ENCODE results near the gene CCDC148. TPM values are rescaled to one million over a fixed set of nuclear protein-coding genes. Genes with fewer than 3 reads are reported as not detected.

CCDC148 gene
- total and polyA plus RNA-seq, 10 of the 15 experiments (the other 5 are each of a cell fraction or from before 2014, with no cell fraction given): 0.07 to 0.30 (median 0.18) TPM; not detected in 7

DNA sequence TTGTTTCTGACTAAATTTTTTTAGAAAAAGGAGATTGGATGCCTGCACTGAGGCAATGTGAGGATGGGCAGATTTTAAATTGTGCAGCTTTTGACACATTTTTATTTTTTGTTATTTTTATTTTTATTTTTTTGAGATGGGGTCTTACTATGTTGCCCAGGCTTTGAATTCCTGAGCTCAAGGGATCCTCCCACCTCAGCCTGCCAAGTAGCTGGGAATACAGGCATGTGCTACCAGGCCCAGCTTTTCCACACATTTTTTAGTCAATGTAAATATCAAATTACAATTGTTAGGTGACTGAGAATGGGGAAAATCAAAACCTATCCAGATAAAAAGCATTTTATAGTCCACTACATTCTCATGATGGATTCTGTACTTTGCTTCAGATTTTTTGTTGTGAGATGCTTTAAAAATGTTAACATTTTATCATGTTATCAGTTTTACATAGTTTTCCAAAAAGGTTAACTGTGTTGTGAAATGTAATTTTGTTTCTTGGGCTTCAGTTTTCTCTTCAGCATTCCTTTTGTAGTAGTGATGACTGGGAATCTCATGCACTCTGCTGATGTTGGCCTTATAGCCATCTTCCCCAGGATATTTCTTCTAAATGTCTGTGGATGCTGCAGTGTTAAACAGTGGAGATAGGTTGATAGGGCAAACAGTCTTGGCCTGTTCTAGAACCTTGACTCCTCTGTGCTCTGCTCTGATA lies 41.6 kb upstream of the CCDC148 start (continued):
- TF ChIP-seq MTA3 (IDR thresholded peaks at IDR 0.05; ENCODE audit: borderline replicate concordance, low read length): no peak

DNA sequence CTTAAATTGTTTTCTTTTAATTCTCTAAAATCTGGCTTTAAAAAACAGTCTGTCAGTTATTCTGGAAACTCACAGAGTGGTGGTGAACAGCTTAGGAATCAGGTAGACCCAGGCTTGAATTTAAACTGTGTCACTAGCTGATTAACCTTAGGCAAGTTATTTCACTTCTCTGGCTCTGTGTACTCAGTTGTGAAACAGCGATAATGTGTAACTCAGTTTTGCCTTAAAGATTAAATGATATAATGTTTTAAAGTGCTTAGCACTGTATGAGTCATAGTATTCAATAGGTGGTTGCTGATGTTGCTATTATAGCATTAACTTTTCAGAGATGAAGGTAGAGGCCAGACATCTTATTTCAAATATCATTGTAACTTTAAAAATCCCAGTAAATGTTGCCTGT lies 40.9 kb upstream of the CCDC148 start:
- DNase-seq (ENCODE audit: low read depth, low spot score): no peak
- no peak for FAIRE-seq
- Histone ChIP-seq H3K4me2 (ENCODE audit: control insufficient read depth, insufficient read depth) (no peak overlapping the region), H3K9me3 (replicated peaks; ENCODE audit: control insufficient read depth, insufficient read depth, low read length) (no peaks in the 10 kb centered on the region), H3K4me1 (ENCODE audit: control insufficient read depth, insufficient read depth, low read length) (no peaks in the 10 kb centered on the region), H3K79me2 (ENCODE audit: control insufficient read depth, insufficient read depth, low read length) (no peaks in the 10 kb centered on the region), H3K9ac (ENCODE audit: control insufficient read depth, insufficient read depth, low read length) (no peak overlapping the region), H4K20me1 (ENCODE audit: control insufficient read depth, insufficient read depth) (no peaks in the 10 kb centered on the region), H2AFZ (ENCODE audit: control insufficient read depth, low read depth, low read length) (no peak overlapping the region), H3K27me3 (replicated peaks in 1 of 2; ENCODE audit: control insufficient read depth in 2 of 2, insufficient read depth in 2 of 2, low read length in 1 of 2) (no peaks in the 10 kb centered on the region), H3K4me3 (no peak overlapping the region), H3K27ac (ENCODE audit: control insufficient read depth, insufficient read depth) (no peak overlapping the region), H3K36me3 (ENCODE audit: control insufficient read depth in 2 of 2, insufficient read depth in 2 of 2, low read length in 1 of 2) (no peaks in the 10 kb centered on the region)
- ChIA-PET RAD21 (ENCODE audit: unreplicated experiment) (no interaction called here), SMC1A (ENCODE audit: uncharacterized antibody, unreplicated experiment) (interaction anchor here (1.6 kb wide), 2 partner anchors 8 to 9 kb away, joined by 3 to 6 read pairs; no protein-coding TSS in a partner anchor), POLR2A (no interaction called here), CTCF (interaction anchor here (0.7 kb wide), 1 partner anchor 31 kb away, joined by 4 read pairs; no protein-coding TSS in a partner anchor)
- ATAC-seq: no peak
- intact Hi-C loops (cut with micrococcal nuclease; ENCODE audit: unreplicated experiment): no loop called here
- no peak for TF ChIP-seq NFIC (IDR thresholded peaks at IDR 0.05; ENCODE audit: low read depth, low read length)
- no peak for TF ChIP-seq ZBTB33 (IDR thresholded peaks at IDR 0.05)
- TF ChIP-seq ATF3 (IDR thresholded peaks at IDR 0.05; ENCODE audit: borderline replicate concordance, extremely low read depth, low read depth, low read length): no peak
- no peak for TF ChIP-seq ZNF207 (IDR thresholded peaks at IDR 0.05; ENCODE audit: borderline replicate concordance)
- TF ChIP-seq, protein P1, sequence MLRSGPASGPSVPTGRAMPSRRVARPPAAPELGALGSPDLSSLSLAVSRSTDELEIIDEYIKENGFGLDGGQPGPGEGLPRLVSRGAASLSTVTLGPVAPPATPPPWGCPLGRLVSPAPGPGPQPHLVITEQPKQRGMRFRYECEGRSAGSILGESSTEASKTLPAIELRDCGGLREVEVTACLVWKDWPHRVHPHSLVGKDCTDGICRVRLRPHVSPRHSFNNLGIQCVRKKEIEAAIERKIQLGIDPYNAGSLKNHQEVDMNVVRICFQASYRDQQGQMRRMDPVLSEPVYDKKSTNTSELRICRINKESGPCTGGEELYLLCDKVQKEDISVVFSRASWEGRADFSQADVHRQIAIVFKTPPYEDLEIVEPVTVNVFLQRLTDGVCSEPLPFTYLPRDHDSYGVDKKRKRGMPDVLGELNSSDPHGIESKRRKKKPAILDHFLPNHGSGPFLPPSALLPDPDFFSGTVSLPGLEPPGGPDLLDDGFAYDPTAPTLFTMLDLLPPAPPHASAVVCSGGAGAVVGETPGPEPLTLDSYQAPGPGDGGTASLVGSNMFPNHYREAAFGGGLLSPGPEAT (IDR thresholded peaks at IDR 0.05; ENCODE audit: low read depth): no peak
- TF ChIP-seq SPI1 (IDR thresholded peaks at IDR 0.05; ENCODE audit: borderline replicate concordance, insufficient read depth, low read depth, low read length): no peak
- no peak for TF ChIP-seq KLF5 (IDR thresholded peaks at IDR 0.05; ENCODE audit: partially characterized antibody)
- TF ChIP-seq TBL1XR1 (IDR thresholded peaks at IDR 0.05; ENCODE audit: low read depth, low read length): no peak
- WGBS (ENCODE audit: insufficient coverage, insufficient replicate concordance, low lambda C conversion rate, missing lambda C conversion rate): 96% methylated on average over 1 of the region's 1 CpG
- BruUV-seq (replicated peaks): no TSS peak
- in situ Hi-C loops (cut with MboI): no loop called here
